ENCODE results near the gene DMBX1. TPM values are rescaled to one million over a fixed set of nuclear protein-coding genes. Genes with fewer than 3 reads are reported as not detected.
A peak's percentile ranks its signal among the peaks of the same experiment; 100 is the strongest.

The DMBX1 gene
- polyA plus RNA-seq, 1 of the 3 experiments (the other 2 are of a cell fraction), result not detected

- Histone ChIP-seq H3K79me2 (ENCODE audit: insufficient read depth) (no peaks in the 10 kb centered on the region), H3F3A (replicated peaks; ENCODE audit: insufficient read depth) (no peaks in the 10 kb centered on the region), H3K4me2 (no peak overlapping the region), H3K27me3 (ENCODE audit: insufficient read depth) (peaks cover 17% of the 10 kb centered on the region; the same call in 1 of the 2 replicates), H3K4me3 (ENCODE audit: low read depth in 2 of 2, low read length in 1 of 2) (no peak overlapping the region), H3K36me3 (replicated peaks in 1 of 2; ENCODE audit: control insufficient read depth in 1 of 2, insufficient read depth in 2 of 2, low read length in 1 of 2) (no peaks in the 10 kb centered on the region), H3K9me2 (no peaks in the 10 kb centered on the region), H3K9me3 (no peaks in the 10 kb centered on the region), H2AFZ (ENCODE audit: low read depth) (no peak overlapping the region), H3K27ac (ENCODE audit: low read depth in 2 of 2, low read length in 1 of 2) (no peak overlapping the region), H4K20me1 (ENCODE audit: insufficient read depth) (no peaks in the 10 kb centered on the region), H3K4me1 (ENCODE audit: control insufficient read depth in 1 of 2, insufficient read depth in 2 of 2, low read depth in 1 of 2, low read length in 1 of 2) (peaks cover 0 to 15% of the 10 kb centered on the region in 2 experiments; a peak in 1 of 4 replicates), H3K9ac (no peak overlapping the region)
- POLR2A ChIA-PET, result no interaction called here
- WGBS (ENCODE audit: low lambda C conversion rate), result 66% methylated on average over 3 of the region's 3 CpGs
- no peak for TF ChIP-seq TAF1 (IDR thresholded peaks at IDR 0.05; ENCODE audit: borderline replicate concordance, low read depth, low read length)
- DNase-seq, result no peak
- CTCF ChIA-PET, result interaction anchor here (0.7 to 11.5 kb wide), 24 partner anchors 8 to 279 kb away, joined by 3 to 496 read pairs (median 12); partner anchors contain the start of genes DMBX1 and EFCAB14
Observed at GRCh38 chr1:46445773-46446256, 43.8 kb upstream of the DMBX1 start.

- Histone ChIP-seq H3K4me2 (no peak overlapping the region), H3F3A (replicated peaks; ENCODE audit: insufficient read depth) (no peaks in the 10 kb centered on the region), H3K79me2 (ENCODE audit: insufficient read depth) (no peaks in the 10 kb centered on the region), H4K20me1 (ENCODE audit: insufficient read depth) (no peaks in the 10 kb centered on the region), H3K9me2 (no peaks in the 10 kb centered on the region), H3K4me3 (ENCODE audit: low read depth in 2 of 2, low read length in 1 of 2) (no peak overlapping the region), H3K27me3 (ENCODE audit: insufficient read depth) (peaks cover 17% of the 10 kb centered on the region; the same call in 1 of the 2 replicates), H2AFZ (ENCODE audit: low read depth) (no peak overlapping the region), H3K4me1 (ENCODE audit: control insufficient read depth in 1 of 2, insufficient read depth in 2 of 2, low read depth in 1 of 2, low read length in 1 of 2) (peaks cover 0 to 15% of the 10 kb centered on the region in 2 experiments; a peak in 1 of 4 replicates), H3K9ac (no peak overlapping the region), H3K36me3 (replicated peaks in 1 of 2; ENCODE audit: control insufficient read depth in 1 of 2, insufficient read depth in 2 of 2, low read length in 1 of 2) (no peaks in the 10 kb centered on the region), H3K9me3 (no peaks in the 10 kb centered on the region), H3K27ac (ENCODE audit: low read depth in 2 of 2, low read length in 1 of 2) (no peak overlapping the region)
- ChIA-PET POLR2A (interaction anchor here (1.1 kb wide), 1 partner anchor 10 kb away, joined by 3 read pairs; no protein-coding TSS in a partner anchor), CTCF (interaction anchor here (0.6 to 11.5 kb wide), 51 partner anchors 12 to 311 kb away, joined by 3 to 496 read pairs (median 4); partner anchors contain the start of genes DMBX1 and EFCAB14)
- DNase-seq, result peak; percentile 84
- WGBS (ENCODE audit: low lambda C conversion rate), result 61% methylated on average over 13 of the region's 15 CpGs
- TF ChIP-seq SMC3 (IDR thresholded peaks at IDR 0.05; ENCODE audit: low read depth, low read length) (peak; percentile 93), MAX (IDR thresholded peaks at IDR 0.05; ENCODE audit: low read depth) (no peak), MEF2A (IDR thresholded peaks at IDR 0.05; ENCODE audit: borderline replicate concordance, low read depth) (no peak), FOXM1 (IDR thresholded peaks at IDR 0.05; ENCODE audit: low read depth) (no peak), FOXJ3 (CRISPR knock-in tag; IDR thresholded peaks at IDR 0.05) (no peak), RAD21 (IDR thresholded peaks at IDR 0.05; ENCODE audit: low read length) (peak; percentile 91), CTCF (IDR thresholded peaks at IDR 0.05) (peak; percentile 91), NFIC (IDR thresholded peaks at IDR 0.05; ENCODE audit: borderline replicate concordance) (no peak), EZH2phosphoT487 (IDR thresholded peaks at IDR 0.05; ENCODE audit: borderline replicate concordance, low read depth) (no peak), IRF3 (IDR thresholded peaks at IDR 0.05; ENCODE audit: low read depth, low read length) (no peak), MXI1 (IDR thresholded peaks at IDR 0.05; ENCODE audit: low read depth, low read length) (no peak), PBX3 (IDR thresholded peaks at IDR 0.05) (no peak), REST (IDR thresholded peaks at IDR 0.05; ENCODE audit: low read depth, low read length) (no peak), TAF1 (IDR thresholded peaks at IDR 0.05; ENCODE audit: borderline replicate concordance, low read depth, low read length) (no peak), FOSL2 (IDR thresholded peaks at IDR 0.05; ENCODE audit: borderline replicate concordance, low read depth) (no peak), POLR2AphosphoS5 (IDR thresholded peaks at IDR 0.05; ENCODE audit: low read depth, low read length) (no peak)
Observed at GRCh38 chr1:46446646-46447498, 42.8 kb upstream of the DMBX1 start.
